SJCRH30 (cell line): ENCODE measurements around the gene BAIAP2L1. TPM values are rescaled to one million over a fixed set of nuclear protein-coding genes. Genes with fewer than 3 reads are reported as not detected.
A peak's percentile ranks its signal among the peaks of the same experiment; 100 is the strongest.
"Not testable (repeated sequence)": the region's sequence is repeated elsewhere in the genome, so short reads cannot be mapped to it uniquely, and the experiment has no call there.

Experiments
- DNase-seq, 2 experiments: peaks; one replicate each; pipeline ENCODE4 v3.0.0-alpha.2; 2015 to 2020
- H3K27ac ChIP-seq: fragments of 250-450 bp; sonication (Bioruptor Pico); 2 replicates; pipeline ENCODE4 v1.5.1; 2020; ENCODE audit warnings: mild to moderate bottlenecking, moderate library complexity
- H3K27me3 ChIP-seq: fragments of 250-450 bp; sonication (Bioruptor Pico); 2 replicates; pipeline ENCODE4 v1.5.1; 2020; ENCODE audit warnings: mild to moderate bottlenecking, moderate library complexity
- H3K36me3 ChIP-seq: fragments of 250-450 bp; sonication (Bioruptor Pico); 2 replicates; pipeline ENCODE4 v1.5.1; 2020; ENCODE audit warnings: mild to moderate bottlenecking, moderate library complexity
- H3K4me1 ChIP-seq: fragments of 250-450 bp; sonication (Bioruptor Pico); 2 replicates; pipeline ENCODE4 v1.5.1; 2020; ENCODE audit warnings: mild to moderate bottlenecking, moderate library complexity
- H3K4me3 ChIP-seq: fragments of 250-450 bp; sonication (Bioruptor Pico); 2 replicates; pipeline ENCODE4 v1.5.1; 2020; ENCODE audit warnings: mild to moderate bottlenecking, moderate library complexity
- H3K9me3 ChIP-seq: fragments of 250-450 bp; sonication (Bioruptor Pico); replicated peaks from 2 replicates; pipeline ENCODE4 v1.5.1; 2020; ENCODE audit warnings: mild to moderate bottlenecking, moderate library complexity
- total RNA-seq: library from RNA; depleted of rRNA; stranded (reverse); fragments of >200 nt; shearing (Covaris generic); gene quantifications from 2 replicates; pipeline ENCODE4 v1.2.3, GENCODE V29; 2014; rRNA removed

Gene BAIAP2L1
- 20.8 and 21.7 TPM in 2 replicates for total RNA-seq

DNA sequence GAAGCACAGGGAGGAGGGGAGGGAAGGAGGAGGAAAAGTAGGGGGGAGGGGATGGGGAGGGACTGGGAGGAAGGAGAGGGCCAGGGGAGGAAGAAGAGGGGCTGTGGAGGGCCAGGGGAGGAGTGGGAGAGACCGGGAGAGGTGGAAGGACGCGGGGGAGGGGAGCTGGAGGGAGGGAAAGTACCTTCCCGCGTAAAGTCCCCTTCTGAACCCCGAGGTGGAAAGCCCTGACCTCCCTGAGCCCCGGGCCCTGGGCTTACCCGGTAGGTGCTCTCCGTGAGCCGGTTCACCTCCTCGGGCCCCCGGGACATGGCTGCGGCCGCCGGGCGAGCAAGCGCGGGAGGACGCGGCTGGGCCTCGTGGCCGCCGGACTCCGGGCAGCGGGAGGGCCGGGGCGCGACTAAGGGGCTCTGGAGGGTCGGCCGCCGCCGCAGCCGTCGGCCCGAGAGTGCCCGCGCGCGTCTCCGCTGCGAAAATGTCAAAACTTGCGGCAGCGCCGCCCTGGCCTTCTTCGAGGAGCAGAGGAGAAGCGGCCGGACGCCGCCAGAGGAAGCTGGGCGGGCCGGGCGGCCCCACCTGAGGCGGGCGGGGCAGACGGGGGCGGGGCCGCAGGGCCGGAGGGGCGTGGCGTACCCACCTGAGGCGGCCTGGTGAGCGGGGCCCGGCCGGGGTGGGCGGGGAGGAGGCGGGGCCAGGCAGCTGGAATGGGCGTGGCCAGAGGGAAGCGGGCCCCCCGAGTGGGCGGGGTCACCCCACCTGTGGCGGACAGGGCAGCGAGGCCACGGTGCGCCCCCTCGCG is at the start of gene BAIAP2L1:
TSS of gene BAIAP2L1 (minus strand) at position 549 of the 799 bp plus-strand sequence. CDS start at position 311, 238 bp downstream.
- Histone ChIP-seq H3K27ac (peak within 1 kb of the TSS; percentile 78), H3K4me3 (peak within 1 kb of the TSS; percentile 71)
- DNase-seq = peak; percentile 88 to 90

GRCh38 chr7:98448766-98449165 is 47.9 kb upstream of the BAIAP2L1 start:
- H3K36me3 ChIP-seq = no peaks in the 10 kb centered on the region
- no peak for DNase-seq
- H3K27ac ChIP-seq = no peak overlapping the region
- H3K27me3 ChIP-seq = no peaks in the 10 kb centered on the region
- no peaks in the 10 kb centered on the region for H3K9me3 ChIP-seq
- H3K4me3 ChIP-seq = no peak overlapping the region
- no peaks in the 10 kb centered on the region for H3K4me1 ChIP-seq

More for the DNA sequence above, at the start of gene BAIAP2L1:
- no peaks in the 10 kb centered on the region for H3K27me3 ChIP-seq
- H3K4me1 ChIP-seq = peaks cover 14% of the 10 kb centered on the region; the same call in 1 of the 2 replicates
- H3K9me3 ChIP-seq = no peaks in the 10 kb centered on the region
- H3K36me3 ChIP-seq = no peaks in the 10 kb centered on the region

DNA sequence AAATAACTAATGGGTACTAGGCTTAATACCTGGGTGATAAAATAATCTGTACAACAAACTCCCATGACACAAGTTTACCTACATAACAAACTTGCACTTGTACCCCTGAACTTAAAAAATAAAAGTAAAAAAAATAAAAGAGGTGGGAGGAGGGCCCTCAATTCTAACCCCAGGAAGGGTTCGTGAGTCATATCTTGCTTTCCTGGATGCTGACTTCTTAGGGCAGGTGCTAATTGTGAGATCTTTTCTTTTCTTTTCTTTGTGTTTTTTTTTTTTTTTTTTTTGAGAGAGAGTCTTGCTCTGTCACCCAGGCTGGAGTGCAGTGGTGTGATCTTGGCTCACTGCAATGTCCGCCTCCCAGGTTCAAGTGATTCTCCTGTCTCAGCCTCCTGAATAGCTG is 40.1 kb upstream of the BAIAP2L1 start:
- H3K9me3 ChIP-seq, H3K27ac ChIP-seq, H3K4me3 ChIP-seq, H3K27me3 ChIP-seq, DNase-seq, H3K36me3 ChIP-seq, H3K4me1 ChIP-seq: not testable (repeated sequence)

DNA sequence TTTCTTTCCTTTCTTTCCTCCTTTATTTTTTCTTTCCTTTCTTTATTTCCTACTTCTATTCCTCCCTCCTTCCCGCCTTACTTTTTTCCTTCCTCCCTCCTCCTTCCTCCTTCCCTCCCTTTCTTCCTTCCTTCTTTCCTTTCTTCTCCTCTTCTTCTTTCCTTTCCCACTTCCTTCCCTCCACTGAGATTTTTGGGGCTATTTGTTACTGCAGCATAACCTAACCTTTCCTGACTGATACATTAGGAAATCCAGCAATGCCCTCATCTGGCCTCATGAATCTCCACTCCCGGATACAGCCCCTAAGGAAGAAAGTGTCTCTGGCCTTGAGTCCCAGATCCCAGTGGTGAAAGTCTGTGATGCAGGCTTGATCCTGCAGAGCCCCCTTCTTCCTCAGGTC is 38.6 kb upstream of the BAIAP2L1 start:
- H3K4me3 ChIP-seq = no peak overlapping the region
- DNase-seq = no peak
- H3K9me3 ChIP-seq = no peaks in the 10 kb centered on the region
- no peaks in the 10 kb centered on the region for H3K4me1 ChIP-seq
- no peak overlapping the region for H3K27ac ChIP-seq
- no peaks in the 10 kb centered on the region for H3K36me3 ChIP-seq
- no peaks in the 10 kb centered on the region for H3K27me3 ChIP-seq

DNA sequence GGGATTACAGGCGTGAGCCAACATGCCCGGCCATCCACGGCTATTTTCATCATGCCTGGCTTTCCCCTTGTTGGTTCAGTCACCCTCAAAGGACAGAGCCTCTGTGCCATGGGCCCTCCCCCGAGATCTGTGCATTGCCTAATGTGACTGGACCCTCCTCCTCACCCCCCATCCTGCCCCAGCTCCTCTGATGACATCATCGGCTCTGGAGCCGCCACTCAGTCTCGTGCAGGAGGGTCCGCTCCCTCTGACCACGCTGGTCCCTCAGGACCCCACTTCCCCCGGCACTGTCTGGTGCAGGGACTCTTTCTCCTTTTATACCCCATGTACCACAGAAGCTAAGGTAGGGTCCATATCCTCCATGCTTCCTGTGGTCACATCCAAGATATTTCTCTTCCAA is 33.2 kb upstream of the BAIAP2L1 start:
- Histone ChIP-seq H3K27me3 (no peaks in the 10 kb centered on the region), H3K27ac (no peak overlapping the region), H3K4me3 (no peak overlapping the region), H3K9me3 (no peaks in the 10 kb centered on the region), H3K36me3 (no peaks in the 10 kb centered on the region), H3K4me1 (no peaks in the 10 kb centered on the region)
- no peak for DNase-seq

DNA sequence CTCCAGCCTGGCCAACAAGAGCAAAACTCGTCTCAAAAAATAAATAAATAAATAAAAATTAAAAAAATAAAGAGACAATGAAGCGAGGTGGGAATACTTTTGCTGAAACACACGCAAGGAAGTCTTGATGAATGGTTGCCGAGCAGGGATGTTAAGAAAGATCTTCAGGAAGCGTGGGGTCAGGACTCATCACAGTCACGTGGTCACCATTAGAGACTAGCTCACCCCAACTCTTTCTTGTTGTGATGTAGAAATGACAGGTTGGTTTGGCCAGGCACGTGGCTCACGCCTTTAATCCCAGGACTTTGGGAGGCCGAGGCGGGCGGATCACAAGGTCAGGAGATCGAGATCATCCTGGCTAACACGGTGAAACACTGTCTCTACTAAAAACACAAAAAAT is 28.9 kb upstream of the BAIAP2L1 start:
- Histone ChIP-seq H3K4me3 (no peak overlapping the region), H3K36me3 (no peaks in the 10 kb centered on the region), H3K27me3 (no peaks in the 10 kb centered on the region), H3K27ac (no peak overlapping the region), H3K4me1 (no peaks in the 10 kb centered on the region), H3K9me3 (no peaks in the 10 kb centered on the region)
- DNase-seq = no peak

GRCh38 chr7:98423043-98423442 is 22.2 kb upstream of the BAIAP2L1 start:
- H3K4me1 ChIP-seq = peaks cover 8% of the 10 kb centered on the region; the same call in 1 of the 2 replicates
- H3K27ac ChIP-seq = no peak overlapping the region
- DNase-seq = peak; percentile 46 to 62
- no peaks in the 10 kb centered on the region for H3K36me3 ChIP-seq
- H3K9me3 ChIP-seq = no peaks in the 10 kb centered on the region
- H3K27me3 ChIP-seq = no peaks in the 10 kb centered on the region
- H3K4me3 ChIP-seq = no peak overlapping the region

GRCh38 chr7:98420966-98421612 is 20.2 kb upstream of the BAIAP2L1 start:
- H3K27me3 ChIP-seq = no peaks in the 10 kb centered on the region
- H3K4me3 ChIP-seq = no peak overlapping the region
- H3K36me3 ChIP-seq = no peaks in the 10 kb centered on the region
- no peak overlapping the region for H3K27ac ChIP-seq
- H3K9me3 ChIP-seq = no peaks in the 10 kb centered on the region
- peaks cover 8% of the 10 kb centered on the region; the same call in 1 of the 2 replicates for H3K4me1 ChIP-seq
- DNase-seq = peak; percentile 42 to 62

DNA sequence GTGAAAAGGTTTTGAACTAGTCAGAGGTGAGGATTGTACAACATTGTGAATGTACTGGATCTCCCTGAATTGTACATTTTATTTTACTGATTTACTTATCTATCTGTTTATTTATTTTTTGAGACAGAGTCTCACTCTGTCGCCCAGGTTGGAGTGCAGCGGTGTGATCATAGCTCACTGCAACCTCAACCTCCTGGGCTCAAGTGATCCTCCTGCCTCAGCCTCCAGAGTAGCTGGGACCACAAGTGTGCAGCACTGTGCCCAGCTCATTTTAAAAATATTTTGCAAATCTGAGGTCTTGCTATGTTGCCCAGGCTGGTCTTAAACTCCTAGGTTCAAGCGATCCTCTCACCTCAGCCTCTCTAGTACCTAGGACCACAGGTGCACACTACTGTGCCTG is 19.1 kb upstream of the BAIAP2L1 start:
- DNase-seq, H3K4me1 ChIP-seq, H3K4me3 ChIP-seq, H3K27ac ChIP-seq, H3K9me3 ChIP-seq, H3K36me3 ChIP-seq, H3K27me3 ChIP-seq: not testable (repeated sequence)

GRCh38 chr7:98419316-98419691 is 18.4 kb upstream of the BAIAP2L1 start:
- H3K4me1 ChIP-seq, DNase-seq, H3K4me3 ChIP-seq, H3K9me3 ChIP-seq, H3K36me3 ChIP-seq, H3K27ac ChIP-seq, H3K27me3 ChIP-seq: not testable (repeated sequence)

- Histone ChIP-seq H3K27me3 (no peaks in the 10 kb centered on the region; the same call in 1 of the 2 replicates), H3K4me3 (no peak overlapping the region), H3K36me3 (no peaks in the 10 kb centered on the region), H3K4me1 (peaks cover 8% of the 10 kb centered on the region; the same call in 1 of the 2 replicates), H3K9me3 (no peaks in the 10 kb centered on the region), H3K27ac (no peak overlapping the region)
- peak; percentile 63 to 65 for DNase-seq
Measured at GRCh38 chr7:98418636-98419315, 17.9 kb upstream of the BAIAP2L1 start.

DNA sequence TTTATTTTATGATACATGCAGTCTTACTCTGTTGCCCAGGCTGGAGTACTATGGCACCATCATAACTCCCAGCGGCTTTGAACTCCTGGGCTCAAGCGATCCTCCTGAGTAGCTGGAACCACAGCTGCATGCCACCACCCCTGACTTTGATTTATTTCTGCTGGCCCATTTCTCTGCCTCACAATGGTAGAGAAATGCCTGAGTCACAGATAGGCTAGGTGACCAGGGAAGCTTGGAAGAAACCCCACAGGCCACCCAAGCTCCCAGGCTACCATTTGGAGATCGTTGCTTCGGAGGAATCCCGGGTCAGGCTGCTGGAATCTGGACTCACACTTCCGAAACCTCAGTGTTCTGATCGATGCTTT is 17.4 kb upstream of the BAIAP2L1 start:
- H3K4me3 ChIP-seq = no peak overlapping the region
- H3K27ac ChIP-seq = no peak overlapping the region
- peaks cover 8% of the 10 kb centered on the region; the same call in 1 of the 2 replicates for H3K4me1 ChIP-seq
- DNase-seq = no peak
- H3K27me3 ChIP-seq = no peaks in the 10 kb centered on the region; the same call in 1 of the 2 replicates
- no peaks in the 10 kb centered on the region for H3K36me3 ChIP-seq
- H3K9me3 ChIP-seq = no peaks in the 10 kb centered on the region

DNA sequence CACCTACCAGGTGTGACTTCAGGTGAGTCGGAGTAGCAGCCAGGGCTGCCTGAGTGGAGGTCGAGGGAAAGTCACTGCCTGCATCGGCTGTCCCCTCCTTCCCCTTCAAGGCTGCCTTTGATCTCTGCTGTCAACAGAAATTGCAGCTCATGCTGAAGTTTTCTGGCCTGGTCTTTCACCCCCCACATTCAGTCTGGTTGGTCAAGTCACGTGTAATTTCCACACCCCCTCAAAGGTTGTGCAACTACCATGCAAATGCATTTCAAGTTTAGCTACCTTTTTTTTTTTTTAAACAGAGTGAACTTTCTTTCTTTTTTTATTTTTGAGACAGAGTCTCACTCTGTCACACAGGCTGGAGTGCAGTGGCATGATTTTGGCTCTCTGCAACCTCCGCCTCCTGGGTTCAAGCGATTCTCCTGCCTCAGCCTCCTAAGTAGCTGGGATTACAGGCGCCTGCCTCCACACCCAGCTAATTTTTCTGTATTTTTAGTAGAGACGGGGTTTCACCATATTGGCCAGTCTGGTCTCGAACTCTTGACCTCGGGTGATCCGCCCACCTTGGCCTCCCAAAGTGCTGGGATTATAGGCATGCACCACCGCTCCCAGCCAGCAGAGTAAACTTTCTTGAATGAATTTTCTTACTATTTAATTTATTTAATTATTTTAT is 16.8 kb upstream of the BAIAP2L1 start:
- H3K36me3 ChIP-seq, H3K27ac ChIP-seq: not testable (repeated sequence)

DNA sequence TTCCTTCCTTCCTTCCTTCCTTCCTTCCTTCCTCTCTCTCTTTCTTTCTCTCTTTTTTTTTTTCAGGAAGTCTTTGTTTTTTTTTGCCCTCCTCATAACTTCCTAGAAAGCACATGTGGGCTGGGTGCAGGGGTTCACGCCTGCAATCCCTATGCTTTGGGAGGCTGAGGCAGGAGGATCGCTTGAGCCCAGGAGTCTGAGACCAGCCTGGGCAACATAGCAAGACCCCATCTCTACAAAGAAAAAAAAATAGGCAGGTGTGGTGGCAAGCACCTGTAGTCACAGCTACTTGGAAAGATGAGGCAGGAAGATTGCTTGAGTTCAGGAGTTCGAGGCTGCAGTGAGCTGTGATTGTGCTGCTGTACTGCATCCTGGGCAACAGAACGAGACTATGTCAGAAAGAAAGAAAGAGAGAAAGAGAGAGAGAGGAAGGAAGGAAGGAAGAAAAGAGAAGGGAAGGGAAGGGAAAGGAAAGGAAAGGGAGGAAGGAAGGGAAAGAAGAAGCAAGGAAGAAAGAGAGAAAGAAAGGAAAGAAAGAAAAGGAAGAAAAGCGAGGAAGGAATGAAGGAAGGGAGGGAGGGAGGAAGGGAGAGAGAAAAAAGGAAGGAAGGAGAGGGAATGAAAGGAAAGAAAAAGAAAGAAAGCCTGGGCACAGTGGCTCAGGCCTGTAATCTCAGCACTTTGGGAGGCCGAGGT is 13.5 kb upstream of the BAIAP2L1 start:
- Histone ChIP-seq H3K27me3 (no peaks in the 10 kb centered on the region; the same call in 1 of the 2 replicates), H3K27ac (no peak overlapping the region), H3K9me3 (no peaks in the 10 kb centered on the region), H3K4me3 (no peak overlapping the region), H3K36me3 (no peaks in the 10 kb centered on the region), H3K4me1 (peaks cover 8% of the 10 kb centered on the region; the same call in 1 of the 2 replicates)
- DNase-seq = no peak

More for the DNA sequence above, 16.8 kb upstream of the BAIAP2L1 start:
- H3K4me1 ChIP-seq, H3K4me3 ChIP-seq, H3K27me3 ChIP-seq, H3K9me3 ChIP-seq, DNase-seq: not testable (repeated sequence)
